Stomach (tissue), 4 donors: Measurements from ENCODE around the gene HMGN4.

ENCODE experiments used
- CTCF ChIP-seq, 7 experiments: fragments of 450-650 bp in 4 of 7; fragments of 200-600 bp in 3 of 7; sonication (generic) in 3 of 7; IDR thresholded peaks; one replicate each; pipeline ENCODE4 v1.5.1; 2016 to 2019; ENCODE audit warnings: antibody characterized with exemption in 7 of 7, control low read depth in 2 of 7, mild to moderate bottlenecking in 1 of 7
- POLR2AphosphoS5 ChIP-seq, 3 donors: sonication (generic); formaldehyde crosslinking; IDR thresholded peaks; one replicate each; pipeline ENCODE4 v1.6.1; 2016; ENCODE audit warnings: antibody characterized with exemption in 3 of 3

- TF ChIP-seq CTCF (IDR thresholded peaks at IDR 0.05) (no peak), POLR2AphosphoS5 (IDR thresholded peaks at IDR 0.05) (no peak)
Measured at GRCh38 chr6:26563488-26563887, 25.3 kb downstream of the HMGN4 start.
